Measurements from ENCODE around the gene MSL3B.

MSL3B gene

GRCh38 chr2:233867993-233868532, at the start of gene MSL3B:
TSS of gene MSL3B (minus strand) at chr2:233868386.
- DNase-seq (ENCODE audit: low read depth): peak; percentile 75
- H3K4me3 ChIP-seq (ENCODE audit: low read depth, low read length): peak within 1 kb of the TSS; percentile 78

DNA sequence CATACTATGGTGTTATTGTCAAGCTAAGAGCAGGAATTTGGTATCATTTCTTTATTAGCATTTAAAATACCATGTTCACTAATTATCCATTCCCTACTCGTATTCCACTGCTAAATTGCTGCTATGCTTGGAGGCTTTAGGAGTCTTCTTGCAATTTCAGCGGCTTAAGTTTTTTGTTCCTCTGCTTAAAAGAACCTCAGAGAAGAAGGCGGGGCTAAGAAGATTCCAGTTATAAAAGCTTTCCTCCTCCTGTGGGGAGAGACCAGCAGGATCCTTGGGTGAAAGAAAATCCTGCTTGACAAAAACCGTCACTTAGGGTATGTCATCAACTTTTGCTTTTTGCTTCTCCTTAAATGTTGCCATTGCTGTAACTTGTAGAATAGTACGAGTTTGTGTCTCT, 48.9 kb upstream of the MSL3B start, which contains the start of gene TRPM8:
TSS of gene TRPM8 (plus strand) at position 258 of the 400 bp plus-strand sequence. CDS start 9,165 bp downstream, outside the sequence.
- no peak for DNase-seq (ENCODE audit: low read depth)

More at GRCh38 chr2:233867993-233868532, at the start of gene MSL3B:
- TF ChIP-seq CTCF (IDR thresholded peaks at IDR 0.05; ENCODE audit: low read depth, low read length): no peak
- TF ChIP-seq, protein P1, sequence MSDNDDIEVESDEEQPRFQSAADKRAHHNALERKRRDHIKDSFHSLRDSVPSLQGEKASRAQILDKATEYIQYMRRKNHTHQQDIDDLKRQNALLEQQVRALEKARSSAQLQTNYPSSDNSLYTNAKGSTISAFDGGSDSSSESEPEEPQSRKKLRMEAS (IDR thresholded peaks at IDR 0.05; ENCODE audit: low read depth, low read length): no peak
- TF ChIP-seq POLR2A (IDR thresholded peaks at IDR 0.05; ENCODE audit: extremely low read depth, insufficient read length): peak; percentile 21
- no peak for TF ChIP-seq MYC (IDR thresholded peaks at IDR 0.05; ENCODE audit: low read depth, low read length)

DNA sequence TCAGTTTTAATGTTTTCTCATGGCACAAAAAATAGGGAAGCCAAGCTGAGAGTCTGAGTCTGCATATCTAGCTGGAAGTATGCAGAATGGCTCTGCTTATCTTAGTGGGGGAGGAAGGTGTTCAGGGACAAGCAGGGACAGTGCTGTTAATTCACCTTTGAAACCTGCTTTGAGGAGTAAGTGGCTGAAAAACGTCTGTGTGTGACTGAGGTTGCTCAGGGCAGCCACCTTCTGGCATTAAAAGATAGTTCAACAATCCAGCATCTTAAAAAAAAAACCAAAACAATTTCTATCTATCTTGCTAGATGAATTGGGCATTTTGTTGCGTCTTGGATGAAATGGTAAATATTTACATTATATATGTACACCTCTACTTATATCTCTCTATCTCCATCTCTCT, 46.9 kb upstream of the MSL3B start:
- TF ChIP-seq CTCF (IDR thresholded peaks at IDR 0.05; ENCODE audit: low read depth, low read length): peak; percentile 23
- no peak for TF ChIP-seq POLR2A (IDR thresholded peaks at IDR 0.05; ENCODE audit: extremely low read depth, insufficient read length)
- no peak for DNase-seq (ENCODE audit: low read depth)

More for the DNA sequence above, 48.9 kb upstream of the MSL3B start, which contains the start of gene TRPM8:
- no peak within 1 kb of the TSS for H3K4me3 ChIP-seq (ENCODE audit: low read depth, low read length)
- TF ChIP-seq, protein P1 (IDR thresholded peaks at IDR 0.05; ENCODE audit: low read depth, low read length): no peak
- TF ChIP-seq MYC (IDR thresholded peaks at IDR 0.05; ENCODE audit: low read depth, low read length): no peak
- TF ChIP-seq CTCF (IDR thresholded peaks at IDR 0.05; ENCODE audit: low read depth, low read length): no peak
- TF ChIP-seq POLR2A (IDR thresholded peaks at IDR 0.05; ENCODE audit: extremely low read depth, insufficient read length): no peak

DNA sequence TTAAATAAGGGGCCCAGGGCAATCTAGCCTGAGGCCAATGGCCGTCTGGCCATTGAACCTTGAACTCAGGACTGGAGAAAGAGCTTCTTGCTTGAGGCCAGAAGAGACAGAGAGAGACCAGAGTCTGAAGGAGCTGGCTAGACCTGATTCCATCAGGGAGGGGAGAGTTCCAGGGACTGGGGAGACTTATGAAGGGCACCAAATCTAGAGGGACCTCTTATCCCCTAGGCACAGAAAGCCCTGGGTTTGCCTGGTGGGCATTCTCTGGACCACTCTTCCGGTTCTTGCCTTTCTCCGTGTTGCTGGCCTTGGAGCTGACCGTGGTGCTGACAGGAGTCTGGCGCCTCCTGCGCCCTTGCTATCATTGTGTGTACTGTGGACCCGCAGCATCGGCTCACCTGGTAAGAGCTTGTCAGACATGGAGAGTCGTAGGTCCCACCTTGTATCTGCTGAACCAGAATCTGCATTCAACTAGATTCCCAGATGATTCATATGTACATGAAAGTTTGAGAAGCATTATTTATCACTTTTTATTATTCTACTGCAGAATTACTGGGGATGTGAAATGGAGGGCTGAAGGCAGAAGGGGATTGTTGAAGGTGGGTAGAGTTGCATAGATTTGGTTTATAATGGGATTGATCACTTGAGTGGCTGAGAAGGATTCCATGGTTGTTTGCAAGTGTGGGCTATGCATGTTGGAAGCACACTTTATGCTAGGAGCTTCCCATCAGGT, 44.7 kb upstream of the MSL3B start:
- H3K4me3 ChIP-seq (ENCODE audit: low read depth, low read length): no peak overlapping the region
- TF ChIP-seq CTCF (IDR thresholded peaks at IDR 0.05; ENCODE audit: low read depth, low read length) (no peak), POLR2A (IDR thresholded peaks at IDR 0.05; ENCODE audit: extremely low read depth, insufficient read length) (no peak), MYC (IDR thresholded peaks at IDR 0.05; ENCODE audit: low read depth, low read length) (no peak)
- TF ChIP-seq, protein P1 (IDR thresholded peaks at IDR 0.05; ENCODE audit: low read depth, low read length): no peak
- peak; percentile 49 for DNase-seq (ENCODE audit: low read depth)

More for the DNA sequence above, 46.9 kb upstream of the MSL3B start:
- no peak overlapping the region for H3K4me3 ChIP-seq (ENCODE audit: low read depth, low read length)

DNA sequence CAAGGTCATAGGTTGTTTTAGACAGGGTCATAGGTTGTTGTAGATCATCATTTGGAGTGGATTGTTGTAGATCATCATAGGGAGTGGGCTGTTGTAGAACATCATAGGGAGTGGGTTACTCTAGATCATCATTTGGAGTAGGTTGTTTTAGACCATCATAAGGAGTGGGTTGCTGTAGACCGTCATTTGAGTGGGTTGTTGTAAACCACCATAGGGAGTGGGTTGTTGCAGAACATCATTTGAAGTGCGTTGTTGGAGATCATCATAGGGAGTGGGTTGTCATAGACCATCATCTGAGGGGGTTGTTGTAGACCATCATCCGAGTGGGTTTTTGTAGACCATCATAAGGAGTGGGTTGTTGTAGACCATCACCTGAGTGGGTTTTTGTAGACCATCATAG, 39.4 kb upstream of the MSL3B start:
- DNase-seq (ENCODE audit: low read depth): no peak
- no peak for TF ChIP-seq MYC (IDR thresholded peaks at IDR 0.05; ENCODE audit: low read depth, low read length)
- no peak for TF ChIP-seq POLR2A (IDR thresholded peaks at IDR 0.05; ENCODE audit: extremely low read depth, insufficient read length)
- TF ChIP-seq, protein P1 (IDR thresholded peaks at IDR 0.05; ENCODE audit: low read depth, low read length): no peak
- no peak for TF ChIP-seq CTCF (IDR thresholded peaks at IDR 0.05; ENCODE audit: low read depth, low read length)
- H3K4me3 ChIP-seq (ENCODE audit: low read depth, low read length): no peak overlapping the region
